Activated naive CD8-positive, alpha-beta T cell (primary cell): ENCODE measurements around the gene GIMAP5.

Experiments
- H3K27ac Mint-ChIP-seq: one replicate; pipeline ENCODE4 v1.8.0; 2021; ENCODE audit warnings: mixed read lengths
- H3K27me3 Mint-ChIP-seq: one replicate; pipeline ENCODE4 v1.8.0; 2021; ENCODE audit warnings: mixed read lengths
- H3K36me3 Mint-ChIP-seq: one replicate; pipeline ENCODE4 v1.8.0; 2021; ENCODE audit warnings: mixed read lengths
- H3K4me1 Mint-ChIP-seq: one replicate; pipeline ENCODE4 v1.8.0; 2021; ENCODE audit warnings: low read depth, mixed read lengths
- H3K4me3 Mint-ChIP-seq: one replicate; pipeline ENCODE4 v1.8.0; 2021; ENCODE audit warnings: mild to moderate bottlenecking, mixed read lengths
- H3K9me3 Mint-ChIP-seq: one replicate; pipeline ENCODE4 v1.8.0; 2021; ENCODE audit warnings: low read depth, mixed read lengths

Gene GIMAP5

DNA sequence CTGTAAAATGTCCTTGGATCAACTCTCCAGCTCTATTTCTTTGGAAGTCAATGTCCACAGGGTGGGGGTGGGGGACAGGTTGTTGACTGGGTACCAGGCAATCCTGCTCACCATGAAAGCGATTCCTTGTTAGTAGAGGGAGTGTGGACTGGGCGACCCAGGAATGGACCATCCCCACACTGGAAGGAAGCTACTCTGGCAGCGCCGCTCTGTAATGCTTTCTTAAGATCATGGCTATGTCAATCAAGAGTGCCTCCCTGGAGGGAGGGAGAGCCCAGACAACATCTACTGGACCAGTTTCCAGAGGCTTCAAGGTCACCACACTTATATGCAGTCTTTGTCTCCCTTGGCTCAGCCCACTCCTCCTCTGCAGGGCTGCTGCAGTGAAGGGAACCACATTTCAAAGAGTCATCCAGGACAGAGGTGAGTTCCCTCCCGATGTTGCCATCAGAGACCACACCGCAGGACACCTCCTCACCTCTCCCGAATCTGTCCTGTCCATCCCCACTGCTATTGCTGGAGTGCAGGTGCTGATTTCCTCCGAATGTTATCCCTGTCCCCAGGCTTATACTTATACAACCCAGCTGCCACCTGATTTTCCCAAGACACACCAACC, 6.9 kb downstream of the GIMAP5 start:
- H3K4me3 Mint-ChIP-seq: peak overlapping the region; percentile 97
- H3K36me3 Mint-ChIP-seq: peaks cover 36% of the 10 kb centered on the region
- H3K9me3 Mint-ChIP-seq: no peaks in the 10 kb centered on the region
- no peaks in the 10 kb centered on the region for H3K27me3 Mint-ChIP-seq
- H3K27ac Mint-ChIP-seq: peak overlapping the region; percentile 99
- H3K4me1 Mint-ChIP-seq: peaks cover 97% of the 10 kb centered on the region

GRCh38 chr7:150745086-150745485, 7.9 kb downstream of the GIMAP5 start:
- Mint-ChIP-seq H3K27me3 (no peaks in the 10 kb centered on the region), H3K27ac (peak overlapping the region; percentile 99), H3K4me1 (peaks cover 99% of the 10 kb centered on the region), H3K36me3 (peaks cover 31% of the 10 kb centered on the region), H3K4me3 (peak overlapping the region; percentile 97), H3K9me3 (no peaks in the 10 kb centered on the region)

GRCh38 chr7:150745876-150746275, 8.7 kb downstream of the GIMAP5 start:
- H3K9me3 Mint-ChIP-seq: no peaks in the 10 kb centered on the region
- no peaks in the 10 kb centered on the region for H3K27me3 Mint-ChIP-seq
- H3K4me1 Mint-ChIP-seq: peaks cover 99% of the 10 kb centered on the region
- peak overlapping the region; percentile 99 for H3K27ac Mint-ChIP-seq
- H3K36me3 Mint-ChIP-seq: peaks cover 27% of the 10 kb centered on the region
- H3K4me3 Mint-ChIP-seq: peak overlapping the region; percentile 97

- H3K36me3 Mint-ChIP-seq: peaks cover 20% of the 10 kb centered on the region
- no peaks in the 10 kb centered on the region for H3K27me3 Mint-ChIP-seq
- H3K27ac Mint-ChIP-seq: peak overlapping the region; percentile 89
- peak overlapping the region; percentile 66 for H3K4me3 Mint-ChIP-seq
- H3K9me3 Mint-ChIP-seq: no peaks in the 10 kb centered on the region
- H3K4me1 Mint-ChIP-seq: peaks cover 96% of the 10 kb centered on the region
These were observed 9.7 kb downstream of the GIMAP5 start for GRCh38 chr7:150746921-150747320.

DNA sequence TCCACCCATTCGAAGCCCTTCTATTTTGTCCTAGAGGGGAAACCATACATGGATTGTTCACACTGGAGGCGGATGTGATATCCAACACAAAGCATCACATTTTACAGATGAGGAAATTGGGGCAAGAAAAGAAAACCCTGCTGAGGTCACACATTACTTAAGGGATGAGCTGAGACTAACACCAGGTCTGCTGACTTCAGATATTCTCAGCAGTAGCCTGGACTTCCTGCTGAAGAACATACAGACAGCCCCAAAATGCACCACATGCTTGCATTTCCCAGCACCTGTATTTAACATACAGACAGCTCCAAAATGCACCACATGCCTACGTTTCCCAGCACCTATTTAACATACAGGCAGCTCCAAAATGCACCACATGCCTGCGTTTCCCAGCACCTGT, 11.2 kb downstream of the GIMAP5 start:
- Mint-ChIP-seq H3K27me3 (no peaks in the 10 kb centered on the region), H3K27ac (peak overlapping the region; percentile 89), H3K36me3 (peaks cover 12% of the 10 kb centered on the region), H3K4me3 (peak overlapping the region; percentile 65), H3K4me1 (peaks cover 95% of the 10 kb centered on the region), H3K9me3 (no peaks in the 10 kb centered on the region)

DNA sequence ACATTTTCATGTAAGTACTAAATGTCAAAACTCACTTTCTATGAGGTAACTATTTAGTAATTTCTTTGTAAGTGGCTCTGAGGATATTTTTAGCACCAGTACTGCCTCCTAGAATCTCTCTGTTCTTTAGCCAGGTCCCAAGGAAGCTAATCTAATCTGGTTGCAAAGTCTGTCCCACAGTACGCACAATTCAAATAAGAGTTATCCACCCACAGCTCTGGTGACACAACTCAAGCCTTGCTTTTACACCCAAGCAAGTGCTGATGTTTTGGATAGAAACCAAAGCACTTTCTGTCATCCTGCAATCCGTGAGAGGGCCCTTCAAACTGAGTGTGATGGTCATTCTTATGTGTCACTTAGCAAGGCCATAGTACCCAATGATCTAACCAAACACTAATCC, 14.5 kb downstream of the GIMAP5 start:
- Mint-ChIP-seq H3K4me1 (peaks cover 94% of the 10 kb centered on the region), H3K36me3 (peaks cover 6% of the 10 kb centered on the region), H3K27ac (peak overlapping the region; percentile 99), H3K4me3 (peak overlapping the region; percentile 23), H3K27me3 (no peaks in the 10 kb centered on the region), H3K9me3 (no peaks in the 10 kb centered on the region)

DNA sequence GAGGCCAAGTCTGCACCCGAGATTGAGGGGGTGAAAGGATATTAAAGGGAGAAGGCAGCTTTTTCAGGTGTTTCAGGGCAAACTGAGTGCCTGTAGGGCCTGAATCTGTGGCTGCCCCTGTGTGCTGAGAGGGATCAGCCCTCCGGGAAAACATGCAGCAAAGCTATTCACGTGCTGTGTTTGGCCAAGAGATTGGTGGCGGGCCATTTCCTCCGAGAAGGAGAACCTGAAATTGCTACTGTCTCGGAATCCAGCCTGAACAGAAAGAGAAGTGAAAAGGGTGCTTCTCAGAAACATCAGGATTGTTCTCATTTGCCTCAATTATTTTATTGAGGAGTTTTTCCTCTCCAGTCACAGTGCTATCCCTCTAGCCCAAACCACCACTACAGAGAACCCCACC, 16.0 kb downstream of the GIMAP5 start:
- no peak overlapping the region for H3K4me3 Mint-ChIP-seq
- H3K27me3 Mint-ChIP-seq: no peaks in the 10 kb centered on the region
- H3K9me3 Mint-ChIP-seq: no peaks in the 10 kb centered on the region
- H3K4me1 Mint-ChIP-seq: peaks cover 90% of the 10 kb centered on the region
- H3K36me3 Mint-ChIP-seq: peaks cover 4% of the 10 kb centered on the region
- peak overlapping the region; percentile 99 for H3K27ac Mint-ChIP-seq

DNA sequence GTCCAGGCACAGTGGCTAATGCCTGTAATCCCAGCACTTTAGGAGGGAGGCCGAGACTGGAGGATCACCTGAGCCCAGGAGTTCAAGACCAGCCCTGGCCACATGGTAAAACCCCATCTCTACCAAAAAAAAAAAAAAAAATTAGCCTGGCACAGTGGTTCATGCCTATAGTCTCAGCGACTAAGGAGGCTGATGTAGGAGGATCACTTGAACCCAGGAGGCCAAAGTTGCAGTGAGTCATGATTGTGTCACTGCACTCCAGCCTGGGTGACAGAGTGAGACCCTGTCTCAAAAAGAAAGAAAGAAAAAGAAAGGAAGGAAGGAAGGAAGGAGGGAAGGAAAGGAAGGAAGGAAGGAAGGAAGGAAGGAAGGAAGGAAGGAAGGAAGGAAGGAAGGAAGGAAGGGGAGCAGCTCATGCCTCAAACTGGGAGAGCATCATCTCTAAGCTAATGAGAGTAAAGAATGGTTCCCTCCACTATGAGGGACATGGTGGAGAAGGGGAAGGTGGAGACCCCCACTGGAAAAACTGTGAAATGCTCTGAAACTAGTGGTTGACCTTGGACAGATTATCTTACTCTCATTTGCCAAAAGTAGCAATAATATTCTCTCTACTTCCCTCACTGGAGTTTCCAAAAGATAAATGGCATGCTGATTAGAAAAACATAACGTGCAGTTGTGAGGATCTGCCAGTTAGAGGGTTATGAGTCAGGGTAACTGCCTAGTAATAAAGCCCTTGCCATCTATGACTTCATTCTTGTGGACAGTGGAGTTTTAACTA, 16.8 kb downstream of the GIMAP5 start:
- Mint-ChIP-seq H3K4me3 (peak overlapping the region; percentile 51), H3K27ac (peak overlapping the region; percentile 99), H3K4me1 (peaks cover 82% of the 10 kb centered on the region), H3K9me3 (no peaks in the 10 kb centered on the region), H3K36me3 (peaks cover 3% of the 10 kb centered on the region), H3K27me3 (no peaks in the 10 kb centered on the region)

- H3K4me3 Mint-ChIP-seq: peak overlapping the region; percentile 64
- peaks cover 5% of the 10 kb centered on the region for H3K36me3 Mint-ChIP-seq
- no peaks in the 10 kb centered on the region for H3K27me3 Mint-ChIP-seq
- peaks cover 73% of the 10 kb centered on the region for H3K4me1 Mint-ChIP-seq
- H3K27ac Mint-ChIP-seq: peak overlapping the region; percentile 98
- no peaks in the 10 kb centered on the region for H3K9me3 Mint-ChIP-seq
These were observed 17.7 kb downstream of the GIMAP5 start for GRCh38 chr7:150754951-150755350.

- Mint-ChIP-seq H3K4me3 (peak overlapping the region; percentile 64), H3K9me3 (no peaks in the 10 kb centered on the region), H3K4me1 (peaks cover 67% of the 10 kb centered on the region), H3K27ac (peak overlapping the region; percentile 98), H3K27me3 (no peaks in the 10 kb centered on the region), H3K36me3 (peaks cover 2% of the 10 kb centered on the region)
These were observed 18.4 kb downstream of the GIMAP5 start for GRCh38 chr7:150755473-150756099.

DNA sequence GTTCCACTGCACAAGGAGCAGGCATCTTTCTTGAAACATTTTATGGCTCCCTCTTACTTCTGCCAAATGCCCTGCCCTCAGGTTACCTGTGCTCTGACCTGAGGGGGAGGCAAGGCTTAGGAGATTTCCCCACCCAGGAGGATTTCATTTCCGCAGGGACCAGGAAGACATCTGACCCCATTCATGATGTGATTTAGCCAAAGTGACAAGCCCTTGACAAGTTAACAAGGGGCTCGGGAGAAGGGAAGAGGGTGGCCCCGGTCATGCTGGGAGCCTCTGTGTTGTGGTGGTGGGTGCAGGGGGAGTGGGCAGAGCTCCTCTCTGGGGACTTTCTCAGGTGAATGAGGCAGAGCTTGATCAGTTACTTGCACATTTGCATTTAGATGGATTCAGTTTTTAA, 18.9 kb downstream of the GIMAP5 start:
- H3K4me1 Mint-ChIP-seq: peaks cover 61% of the 10 kb centered on the region

GRCh38 chr7:150756858-150757257, 19.6 kb downstream of the GIMAP5 start:
- Mint-ChIP-seq H3K36me3 (peaks cover 7% of the 10 kb centered on the region), H3K4me3 (peak overlapping the region; percentile 64), H3K4me1 (peaks cover 57% of the 10 kb centered on the region), H3K9me3 (no peaks in the 10 kb centered on the region), H3K27me3 (no peaks in the 10 kb centered on the region), H3K27ac (peak overlapping the region; percentile 98)

More for the DNA sequence above, 18.9 kb downstream of the GIMAP5 start:
- Mint-ChIP-seq H3K36me3 (peaks cover 2% of the 10 kb centered on the region), H3K27me3 (no peaks in the 10 kb centered on the region), H3K9me3 (no peaks in the 10 kb centered on the region), H3K27ac (peak overlapping the region; percentile 98), H3K4me3 (peak overlapping the region; percentile 64)

GRCh38 chr7:150759479-150759878, 22.3 kb downstream of the GIMAP5 start:
- Mint-ChIP-seq H3K4me3 (no peak overlapping the region), H3K27me3 (no peaks in the 10 kb centered on the region), H3K9me3 (no peaks in the 10 kb centered on the region), H3K27ac (no peak overlapping the region), H3K36me3 (peaks cover 7% of the 10 kb centered on the region), H3K4me1 (peaks cover 32% of the 10 kb centered on the region)

DNA sequence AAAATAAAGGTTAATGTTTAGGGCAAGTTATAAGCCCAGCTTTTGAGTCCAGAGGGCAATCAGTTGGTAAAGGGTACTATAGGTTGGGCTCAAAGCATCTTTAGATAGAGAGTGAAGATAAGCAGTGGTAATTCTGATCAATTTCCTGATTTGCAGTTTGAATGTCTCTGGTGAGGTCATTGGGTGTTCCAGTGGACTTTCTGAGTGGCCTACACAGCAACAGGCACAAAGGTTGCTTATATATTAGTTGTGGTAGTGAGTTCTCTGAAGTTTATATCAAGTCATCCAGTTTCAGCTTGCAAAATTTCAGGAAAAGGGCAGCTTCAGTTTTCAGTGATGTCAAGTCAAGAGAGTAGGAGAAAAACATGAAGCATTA, 29.1 kb downstream of the GIMAP5 start:
- no peak overlapping the region for H3K27ac Mint-ChIP-seq
- H3K4me1 Mint-ChIP-seq: no peaks in the 10 kb centered on the region
- peaks cover 8% of the 10 kb centered on the region for H3K36me3 Mint-ChIP-seq
- no peaks in the 10 kb centered on the region for H3K9me3 Mint-ChIP-seq
- H3K27me3 Mint-ChIP-seq: no peaks in the 10 kb centered on the region
- H3K4me3 Mint-ChIP-seq: no peak overlapping the region

GRCh38 chr7:150769768-150770167, 32.5 kb downstream of the GIMAP5 start:
- Mint-ChIP-seq H3K9me3 (peaks cover 8% of the 10 kb centered on the region), H3K4me1 (no peaks in the 10 kb centered on the region), H3K4me3 (no peak overlapping the region), H3K27ac (no peak overlapping the region), H3K36me3 (peaks cover 11% of the 10 kb centered on the region), H3K27me3 (no peaks in the 10 kb centered on the region)
